ENCODE results near the gene AIF1.

The AIF1 gene

GRCh38 chr6:31642798-31643570 lies 27.9 kb downstream of the AIF1 start:
- no peak for DNase-seq (ENCODE audit: low read depth in 2 of 2)

- DNase-seq (ENCODE audit: low read depth in 2 of 2), result no peak
Measured at GRCh38 chr6:31643818-31644454, 28.9 kb downstream of the AIF1 start.

GRCh38 chr6:31645325-31645724 lies 30.3 kb downstream of the AIF1 start:
- DNase-seq (ENCODE audit: low read depth in 2 of 2), result no peak

GRCh38 chr6:31651602-31652191 lies 36.7 kb downstream of the AIF1 start:
- no peak for DNase-seq (ENCODE audit: low read depth in 2 of 2)

- DNase-seq (ENCODE audit: low read depth in 2 of 2), result no peak
Measured at GRCh38 chr6:31652925-31653724, 38.1 kb downstream of the AIF1 start.

- DNase-seq (ENCODE audit: low read depth in 2 of 2), result no peak
Measured at GRCh38 chr6:31654574-31655348, 39.7 kb downstream of the AIF1 start.

GRCh38 chr6:31655349-31656237 lies 40.6 kb downstream of the AIF1 start, which contains the start of gene APOM:
APOM (plus strand) TSS chr6:31655894; CDS start chr6:31655967, 73 bp downstream.
- DNase-seq (ENCODE audit: low read depth in 2 of 2), result no peak

- DNase-seq (ENCODE audit: low read depth in 2 of 2), result no peak
Measured at GRCh38 chr6:31657406-31658157, 42.5 kb downstream of the AIF1 start.

- DNase-seq (ENCODE audit: low read depth in 2 of 2), result no peak
Measured at GRCh38 chr6:31658158-31658688, 43.2 kb downstream of the AIF1 start.

GRCh38 chr6:31658983-31659648 lies 44.1 kb downstream of the AIF1 start:
- no peak for DNase-seq (ENCODE audit: low read depth in 2 of 2)

- no peak for DNase-seq (ENCODE audit: low read depth in 2 of 2)
Measured at GRCh38 chr6:31659649-31660380, 44.8 kb downstream of the AIF1 start.

DNA sequence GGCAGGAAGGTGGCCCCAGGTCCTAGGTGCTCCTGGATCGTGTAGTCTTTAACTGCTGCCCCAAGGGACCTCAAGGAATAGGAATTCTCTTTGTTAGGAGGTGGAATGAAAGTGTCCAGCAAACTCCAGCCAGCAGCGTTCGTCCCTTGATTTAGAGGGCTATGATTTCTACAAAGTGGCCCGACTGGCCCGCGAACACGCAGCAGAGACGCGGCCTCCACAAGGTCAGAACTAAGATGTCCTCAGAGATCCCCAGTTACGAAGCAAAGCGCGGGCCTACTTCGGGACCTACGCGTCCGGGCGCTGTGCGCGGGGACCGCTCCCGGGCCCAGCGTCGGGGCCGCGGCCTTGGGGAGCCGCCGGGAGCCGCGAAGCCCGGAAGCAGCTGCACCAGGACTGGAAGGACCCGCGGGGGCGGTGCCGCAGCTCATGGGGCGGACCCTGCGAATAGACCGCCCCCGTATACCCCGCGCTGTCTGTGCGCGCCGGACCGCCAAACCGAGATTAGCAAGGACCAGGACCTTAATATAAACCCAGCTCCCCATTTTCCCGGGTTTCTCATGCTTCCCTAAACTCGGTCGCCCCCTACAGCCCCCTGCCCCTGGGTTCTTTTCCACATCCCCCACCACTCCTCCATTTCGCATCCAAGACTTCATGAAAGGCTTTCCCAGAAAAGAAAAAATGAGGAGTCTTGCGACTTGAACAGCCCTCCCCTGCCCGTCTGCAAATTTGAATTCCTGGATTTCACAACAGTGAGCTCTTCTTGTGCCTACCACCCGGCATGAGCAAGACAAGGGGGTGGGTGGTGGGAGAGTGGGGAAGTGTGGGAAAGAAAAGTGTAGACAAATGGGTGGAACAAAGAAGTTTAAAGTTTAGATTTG lies 45.6 kb downstream of the AIF1 start, which contains the start of gene C6orf47:
C6orf47 (minus strand) TSS at position 398 of the 881 bp plus-strand sequence. CDS start 831 bp downstream, outside the sequence.
- DNase-seq (ENCODE audit: low read depth in 2 of 2), result peak; percentile 37 to 42

DNA sequence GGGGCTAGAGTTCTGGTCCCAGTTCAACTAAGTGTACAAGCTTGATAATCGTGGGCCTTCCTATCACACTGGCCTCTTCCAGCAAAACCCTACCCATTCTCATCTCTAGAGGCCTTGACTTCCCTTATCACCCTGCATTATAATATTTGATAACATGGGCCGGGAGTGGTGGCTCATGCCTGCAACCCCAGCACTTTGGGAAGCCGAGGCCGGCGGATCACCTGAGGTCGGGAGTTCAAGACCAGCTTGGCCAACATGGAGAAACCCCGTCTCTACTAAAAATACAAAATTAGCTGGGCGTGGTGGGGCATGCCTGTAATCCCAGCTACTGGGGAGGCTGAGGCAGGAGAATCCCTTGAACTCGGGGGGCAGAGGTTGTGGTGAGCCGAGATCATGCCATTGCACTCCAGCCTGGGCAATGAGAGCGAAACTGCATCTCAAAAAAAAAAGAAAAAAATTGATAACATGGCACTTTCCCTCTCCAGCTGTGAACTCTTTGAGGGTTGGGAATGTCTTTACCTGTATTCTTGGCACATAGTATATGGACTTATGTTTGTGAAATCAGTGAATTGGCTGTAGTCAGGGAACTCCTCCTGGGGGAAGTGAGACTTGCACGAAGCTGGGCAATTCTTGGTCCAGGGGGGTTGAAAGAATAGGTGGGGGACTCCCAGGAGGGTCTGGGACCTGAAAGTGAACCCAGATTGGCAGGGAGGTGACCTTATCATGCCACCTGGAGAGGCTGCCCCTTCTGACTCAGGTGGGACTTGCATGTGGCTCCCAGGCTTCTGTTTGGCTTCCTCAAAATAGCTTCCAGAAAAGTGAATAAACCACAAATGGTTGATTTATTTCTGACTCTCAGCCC lies 46.5 kb downstream of the AIF1 start:
- DNase-seq (ENCODE audit: low read depth in 2 of 2), result no peak

GRCh38 chr6:31662124-31662723 lies 47.2 kb downstream of the AIF1 start:
- DNase-seq (ENCODE audit: low read depth in 2 of 2), result no peak
